Fibroblast of lung (primary cell): Measurements from ENCODE around the gene RMND1. TPM values are rescaled to one million over a fixed set of nuclear protein-coding genes. Genes with fewer than 3 reads are reported as not detected.
A peak's percentile ranks its signal among the peaks of the same experiment; 100 is the strongest.

Experiments
- DNase-seq, 2 donors: peaks; one replicate each; pipeline versions ENCODE4 v3.0.0 to v3.0.0-alpha.2; 2010; ENCODE audit warnings: low read depth in 2 of 2
- H2AFZ ChIP-seq: 2 replicates; pipeline ENCODE4 v1.5.1; 2012; ENCODE audit warnings: low read length, control low read depth, inconsistent platforms
- H3K27ac ChIP-seq: 2 replicates; pipeline ENCODE4 v1.5.1; 2011; ENCODE audit warnings: low read length, control low read depth; ENCODE audit not compliant: insufficient read depth
- H3K27me3 ChIP-seq: 2 replicates; pipeline ENCODE4 v1.5.1; 2011; ENCODE audit warnings: mild to moderate bottlenecking, low read length; ENCODE audit not compliant: control insufficient read depth, insufficient read depth
- H3K36me3 ChIP-seq: 2 replicates; pipeline ENCODE4 v1.5.1; 2011; ENCODE audit warnings: low read length; ENCODE audit not compliant: control insufficient read depth, insufficient read depth
- H3K4me1 ChIP-seq: 2 replicates; pipeline ENCODE4 v1.5.1; 2011; ENCODE audit warnings: low read length; ENCODE audit not compliant: control insufficient read depth, insufficient read depth; ENCODE audit errors: extremely low read depth
- H3K4me2 ChIP-seq: 2 replicates; pipeline ENCODE4 v1.5.1; 2011; ENCODE audit warnings: low read length, control low read depth; ENCODE audit not compliant: insufficient read depth; ENCODE audit errors: extremely low read depth
- H3K4me3 ChIP-seq, 4 experiments: fragments of 200-600 bp in 1 of 4; sonication (generic) in 1 of 4; replicated peaks in 1 of 4; 2 replicates each; pipeline ENCODE4 v1.5.1; 2011 to 2016; ENCODE audit warnings: low read length in 4 of 4, low read depth in 3 of 4, mild to moderate bottlenecking in 3 of 4, control low read depth in 2 of 4, inconsistent platforms in 1 of 4, mixed read lengths in 1 of 4; ENCODE audit not compliant: insufficient read depth in 1 of 4; ENCODE audit errors: control extremely low read depth in 1 of 4
- H3K79me2 ChIP-seq: 2 replicates; pipeline ENCODE4 v1.5.1; 2012; ENCODE audit warnings: mild to moderate bottlenecking, low read length, inconsistent platforms; ENCODE audit not compliant: control insufficient read depth, insufficient read depth
- H3K9ac ChIP-seq: 2 replicates; pipeline ENCODE4 v1.5.1; 2011; ENCODE audit warnings: mild to moderate bottlenecking, low read length, control low read depth; ENCODE audit not compliant: insufficient read depth
- H3K9me3 ChIP-seq: 2 replicates; pipeline ENCODE4 v1.5.1; 2012; ENCODE audit warnings: low read depth, low read length; ENCODE audit not compliant: control insufficient read depth, insufficient read depth
- H4K20me1 ChIP-seq: 2 replicates; pipeline ENCODE4 v1.5.1; 2011; ENCODE audit warnings: low read length; ENCODE audit not compliant: control insufficient read depth, insufficient read depth; ENCODE audit errors: extremely low read depth
- CTCF ChIP-seq, 2 donors: IDR thresholded peaks in 1 of 2; conservative IDR thresholded peaks in 1 of 2; 1 replicate in 1 of 2; 2 replicates in 1 of 2; pipeline ENCODE4 v1.5.1; 2011 to 2012; ENCODE audit warnings: low read length in 2 of 2, control low read depth in 1 of 2, inconsistent platforms in 1 of 2, low read depth in 1 of 2, mild to moderate bottlenecking in 1 of 2
- EZH2 ChIP-seq: IDR thresholded peaks from 2 replicates; pipeline ENCODE4 v1.5.1; 2012; ENCODE audit warnings: low read length, control low read depth, mild to moderate bottlenecking; ENCODE audit errors: missing control alignments
- polyA plus RNA-seq, 2 donors: library from polyadenylated mRNA; depleted of rRNA in 1 of 2; stranded (reverse) in 1 of 2; unstranded in 1 of 2; fragments of >200 nt; gene quantifications; 2 replicates each; pipeline ENCODE4 v1.2.1, GENCODE V29; 2011 to 2012; ENCODE audit warnings: missing spikeins in 1 of 2
- total RNA-seq: library from RNA; depleted of rRNA; stranded (reverse); fragments of >200 nt; gene quantifications from 2 replicates; pipeline ENCODE4 v1.2.1, GENCODE V29; 2014

The RMND1 gene
- total and polyA plus RNA-seq, 2 donors (not counting 1 experiment from before 2014, with no cell fraction given), result 21.5 to 58.3 TPM

- Histone ChIP-seq H3K79me2 (no peaks in the 10 kb centered on the region), H3K36me3 (no peaks in the 10 kb centered on the region), H3K4me3 (no peak overlapping the region), H3K27ac (no peak overlapping the region), H3K9ac (no peak overlapping the region), H3K4me1 (peaks cover 2% of the 10 kb centered on the region), H4K20me1 (no peaks in the 10 kb centered on the region), H3K4me2 (no peak overlapping the region), H3K27me3 (no peaks in the 10 kb centered on the region), H3K9me3 (no peaks in the 10 kb centered on the region), H2AFZ (no peak overlapping the region)
- TF ChIP-seq EZH2 (no peak), CTCF (conservative IDR thresholded peaks at IDR 0.05 in 1 of 2, IDR thresholded peaks at IDR 0.05 in 1 of 2; ENCODE audit: low read depth in 1 of 2, low read length in 2 of 2) (no peak)
- no peak for DNase-seq
Measured at GRCh38 chr6:151490996-151491395, 39.1 kb upstream of the RMND1 start.

GRCh38 chr6:151488226-151488625 is 36.3 kb upstream of the RMND1 start:
- Histone ChIP-seq H3K36me3 (no peaks in the 10 kb centered on the region), H3K4me2 (no peak overlapping the region), H3K4me1 (no peaks in the 10 kb centered on the region), H3K9ac (no peak overlapping the region), H2AFZ (no peak overlapping the region), H3K27ac (no peak overlapping the region), H3K27me3 (no peaks in the 10 kb centered on the region), H4K20me1 (no peaks in the 10 kb centered on the region), H3K9me3 (no peaks in the 10 kb centered on the region), H3K79me2 (no peaks in the 10 kb centered on the region), H3K4me3 (no peak overlapping the region)
- no peak for TF ChIP-seq EZH2
- no peak for TF ChIP-seq CTCF (conservative IDR thresholded peaks at IDR 0.05 in 1 of 2, IDR thresholded peaks at IDR 0.05 in 1 of 2; ENCODE audit: low read depth in 1 of 2, low read length in 2 of 2)
- peak in 1 of 2 donors; percentile 5 for DNase-seq

GRCh38 chr6:151483994-151484393 is 32.1 kb upstream of the RMND1 start:
- DNase-seq, result no peak
- Histone ChIP-seq H4K20me1 (no peaks in the 10 kb centered on the region), H3K4me2 (no peak overlapping the region), H3K4me3 (no peak overlapping the region), H2AFZ (no peak overlapping the region), H3K4me1 (peaks cover 3% of the 10 kb centered on the region), H3K36me3 (no peaks in the 10 kb centered on the region), H3K9ac (no peak overlapping the region), H3K27ac (no peak overlapping the region), H3K79me2 (no peaks in the 10 kb centered on the region), H3K9me3 (no peaks in the 10 kb centered on the region), H3K27me3 (no peaks in the 10 kb centered on the region)
- TF ChIP-seq CTCF (conservative IDR thresholded peaks at IDR 0.05 in 1 of 2, IDR thresholded peaks at IDR 0.05 in 1 of 2; ENCODE audit: low read depth in 1 of 2, low read length in 2 of 2) (no peak), EZH2 (no peak)
